Mesothelial cell of epicardium (in vitro differentiated cells): Measurements from ENCODE around the gene PLAAT2. TPM values are rescaled to one million over a fixed set of nuclear protein-coding genes. Genes with fewer than 3 reads are reported as not detected.

Experiments
- DNase-seq, 2 experiments: peaks; one replicate each; pipeline ENCODE4 v3.0.0; 2021; ENCODE audit warnings: low spot score in 2 of 2; ENCODE audit not compliant: unreplicated experiment in 2 of 2
- H3K27ac Mint-ChIP-seq: 2 replicates; pipeline ENCODE4 v1.8.0; 2021; ENCODE audit warnings: mixed read lengths
- H3K27me3 Mint-ChIP-seq: 2 replicates; pipeline ENCODE4 v1.8.0; 2021; ENCODE audit warnings: low read depth, mixed read lengths
- H3K36me3 Mint-ChIP-seq: 2 replicates; pipeline ENCODE4 v1.8.0; 2021; ENCODE audit warnings: mixed read lengths
- H3K4me1 Mint-ChIP-seq: 2 replicates; pipeline ENCODE4 v1.8.0; 2021; ENCODE audit warnings: mixed read lengths
- H3K4me3 Mint-ChIP-seq: 2 replicates; pipeline ENCODE4 v1.8.0; 2021; ENCODE audit warnings: mild to moderate bottlenecking, moderate library complexity, mixed read lengths
- H3K9me3 Mint-ChIP-seq: 2 replicates; pipeline ENCODE4 v1.8.0; 2021; ENCODE audit warnings: mixed read lengths
- CTCF ChIP-seq: fragments of 200-600 bp; sonication (generic); IDR thresholded peaks from one replicate; pipeline ENCODE4 v1.5.0; 2021; ENCODE audit warnings: antibody characterized with exemption; ENCODE audit not compliant: unreplicated experiment
- total RNA-seq: library from RNA; stranded (reverse); gene quantifications from 3 replicates; pipeline ENCODE4 v1.2.1, GENCODE V29; 2021

PLAAT2 gene
- total RNA-seq, 1 donor from 2014 or later = not detected

- no peak overlapping the region for H3K4me3 Mint-ChIP-seq
- TF ChIP-seq CTCF = no peak
- no peak for DNase-seq
- no peaks in the 10 kb centered on the region for H3K36me3 Mint-ChIP-seq
- H3K4me1 Mint-ChIP-seq = peaks cover 11% of the 10 kb centered on the region
- no peaks in the 10 kb centered on the region for H3K27me3 Mint-ChIP-seq
- H3K9me3 Mint-ChIP-seq = no peaks in the 10 kb centered on the region
- no peak overlapping the region for H3K27ac Mint-ChIP-seq
These were observed 2.5 kb downstream of the PLAAT2 start for GRCh38 chr11:63560506-63561180.

- Mint-ChIP-seq H3K4me1 (peaks cover 12% of the 10 kb centered on the region), H3K27me3 (no peaks in the 10 kb centered on the region), H3K9me3 (no peaks in the 10 kb centered on the region), H3K4me3 (no peak overlapping the region), H3K36me3 (no peaks in the 10 kb centered on the region), H3K27ac (no peak overlapping the region)
- no peak for DNase-seq
- no peak for TF ChIP-seq CTCF
These were observed 4.6 kb downstream of the PLAAT2 start for GRCh38 chr11:63558459-63559157.

GRCh38 chr11:63557570-63557969 lies 5.6 kb downstream of the PLAAT2 start:
- TF ChIP-seq CTCF = no peak
- no peaks in the 10 kb centered on the region for H3K9me3 Mint-ChIP-seq
- DNase-seq = no peak
- H3K27me3 Mint-ChIP-seq = no peaks in the 10 kb centered on the region
- H3K4me3 Mint-ChIP-seq = no peak overlapping the region
- no peak overlapping the region for H3K27ac Mint-ChIP-seq
- no peaks in the 10 kb centered on the region for H3K36me3 Mint-ChIP-seq
- peaks cover 12% of the 10 kb centered on the region for H3K4me1 Mint-ChIP-seq

- no peaks in the 10 kb centered on the region for H3K9me3 Mint-ChIP-seq
- TF ChIP-seq CTCF = no peak
These were observed 6.7 kb downstream of the PLAAT2 start for GRCh38 chr11:63556404-63557013.

GRCh38 chr11:63554877-63555223 lies 8.3 kb downstream of the PLAAT2 start:
- H3K27me3 Mint-ChIP-seq = no peaks in the 10 kb centered on the region
- no peaks in the 10 kb centered on the region for H3K36me3 Mint-ChIP-seq
- TF ChIP-seq CTCF = no peak
- H3K9me3 Mint-ChIP-seq = no peaks in the 10 kb centered on the region
- no peak for DNase-seq
- H3K27ac Mint-ChIP-seq = no peak overlapping the region
- H3K4me3 Mint-ChIP-seq = no peak overlapping the region
- H3K4me1 Mint-ChIP-seq = peaks cover 12% of the 10 kb centered on the region

More at GRCh38 chr11:63556404-63557013, 6.7 kb downstream of the PLAAT2 start:
- no peak overlapping the region for H3K4me3 Mint-ChIP-seq
- no peaks in the 10 kb centered on the region for H3K27me3 Mint-ChIP-seq
- no peaks in the 10 kb centered on the region for H3K36me3 Mint-ChIP-seq
- peaks cover 12% of the 10 kb centered on the region for H3K4me1 Mint-ChIP-seq
- H3K27ac Mint-ChIP-seq = no peak overlapping the region
- no peak for DNase-seq
